HG02840 (cell line): ENCODE results near the gene PICALM.
"Not testable (repeated sequence)": the region's sequence is repeated elsewhere in the genome, so short reads cannot be mapped to it uniquely, and the experiment has no call there.

Experiments used
- ATAC-seq: cut with Tn5 transposase; IDR thresholded peaks from one replicate; pipeline ENCODE4 v1.9.1; 2021; ENCODE audit warnings: mild to moderate bottlenecking, moderate library complexity, moderate number of reproducible peaks; ENCODE audit not compliant: unreplicated experiment, low FRiP score

The PICALM gene, protein sequence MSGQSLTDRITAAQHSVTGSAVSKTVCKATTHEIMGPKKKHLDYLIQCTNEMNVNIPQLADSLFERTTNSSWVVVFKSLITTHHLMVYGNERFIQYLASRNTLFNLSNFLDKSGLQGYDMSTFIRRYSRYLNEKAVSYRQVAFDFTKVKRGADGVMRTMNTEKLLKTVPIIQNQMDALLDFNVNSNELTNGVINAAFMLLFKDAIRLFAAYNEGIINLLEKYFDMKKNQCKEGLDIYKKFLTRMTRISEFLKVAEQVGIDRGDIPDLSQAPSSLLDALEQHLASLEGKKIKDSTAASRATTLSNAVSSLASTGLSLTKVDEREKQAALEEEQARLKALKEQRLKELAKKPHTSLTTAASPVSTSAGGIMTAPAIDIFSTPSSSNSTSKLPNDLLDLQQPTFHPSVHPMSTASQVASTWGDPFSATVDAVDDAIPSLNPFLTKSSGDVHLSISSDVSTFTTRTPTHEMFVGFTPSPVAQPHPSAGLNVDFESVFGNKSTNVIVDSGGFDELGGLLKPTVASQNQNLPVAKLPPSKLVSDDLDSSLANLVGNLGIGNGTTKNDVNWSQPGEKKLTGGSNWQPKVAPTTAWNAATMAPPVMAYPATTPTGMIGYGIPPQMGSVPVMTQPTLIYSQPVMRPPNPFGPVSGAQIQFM

DNA sequence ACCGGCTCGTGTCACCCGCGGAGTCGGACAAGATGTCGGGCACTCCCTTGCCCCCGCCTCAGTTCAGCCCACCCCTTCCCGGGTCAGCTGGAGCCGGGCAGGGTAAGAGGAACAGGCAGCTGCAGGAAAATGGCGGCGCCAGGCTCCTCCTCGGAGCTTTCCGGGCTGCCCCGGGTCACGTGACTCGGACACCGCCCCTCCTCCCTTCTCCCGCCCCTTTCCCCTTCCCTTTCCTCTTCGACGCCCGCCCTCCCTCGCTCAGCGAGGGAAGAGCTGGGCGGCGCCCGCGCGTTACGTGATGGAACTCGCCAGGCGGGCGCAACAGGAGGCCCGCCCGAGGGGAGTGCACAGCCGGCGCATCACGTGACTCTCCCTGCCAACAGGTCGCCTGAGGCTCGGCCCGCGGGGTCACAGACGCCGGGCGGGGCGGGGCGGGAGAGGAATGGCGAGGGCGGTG is at the start of gene PICALM:
Gene PICALM (minus strand): TSS at position 134 of the 457 bp plus-strand sequence. CDS start 304 bp downstream, outside the sequence.
- ATAC-seq = peak; percentile 88

DNA sequence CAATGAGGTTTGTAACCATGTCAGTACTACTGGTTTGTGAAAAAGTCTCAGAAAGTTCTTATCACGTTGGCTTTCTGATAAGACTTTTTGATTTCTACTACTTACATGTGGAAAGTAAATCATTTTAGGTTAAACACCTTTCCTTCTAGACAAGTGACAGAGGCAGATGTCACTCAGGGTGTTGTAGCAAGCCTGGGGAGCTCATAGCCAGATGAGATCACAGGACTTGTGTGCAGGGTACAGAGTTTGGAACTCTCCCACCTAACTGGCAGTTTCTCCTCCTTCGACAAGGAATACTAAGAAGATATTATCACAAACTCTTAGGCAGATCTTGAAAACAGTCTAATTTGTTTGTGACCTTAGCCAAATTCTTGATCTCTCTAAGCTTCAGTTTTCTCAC is 49.4 kb upstream of the PICALM start:
- ATAC-seq = no peak

DNA sequence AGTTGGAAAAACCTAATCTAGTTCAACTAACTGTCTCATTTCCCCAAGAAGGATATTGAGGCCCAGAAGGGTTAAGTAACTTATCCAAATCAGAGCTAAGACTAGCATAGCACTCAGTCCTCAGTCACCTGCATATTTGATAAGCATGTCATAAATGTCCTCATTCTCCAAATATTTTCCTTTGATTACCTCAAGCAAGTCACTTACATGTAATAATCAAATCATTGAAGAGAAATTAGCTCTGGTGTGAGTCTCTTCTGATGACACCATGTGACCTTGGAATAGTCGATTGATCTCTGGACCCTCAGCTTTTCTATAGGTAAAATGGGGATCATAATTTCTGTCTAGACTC is 48.8 kb upstream of the PICALM start:
- ATAC-seq = no peak

DNA sequence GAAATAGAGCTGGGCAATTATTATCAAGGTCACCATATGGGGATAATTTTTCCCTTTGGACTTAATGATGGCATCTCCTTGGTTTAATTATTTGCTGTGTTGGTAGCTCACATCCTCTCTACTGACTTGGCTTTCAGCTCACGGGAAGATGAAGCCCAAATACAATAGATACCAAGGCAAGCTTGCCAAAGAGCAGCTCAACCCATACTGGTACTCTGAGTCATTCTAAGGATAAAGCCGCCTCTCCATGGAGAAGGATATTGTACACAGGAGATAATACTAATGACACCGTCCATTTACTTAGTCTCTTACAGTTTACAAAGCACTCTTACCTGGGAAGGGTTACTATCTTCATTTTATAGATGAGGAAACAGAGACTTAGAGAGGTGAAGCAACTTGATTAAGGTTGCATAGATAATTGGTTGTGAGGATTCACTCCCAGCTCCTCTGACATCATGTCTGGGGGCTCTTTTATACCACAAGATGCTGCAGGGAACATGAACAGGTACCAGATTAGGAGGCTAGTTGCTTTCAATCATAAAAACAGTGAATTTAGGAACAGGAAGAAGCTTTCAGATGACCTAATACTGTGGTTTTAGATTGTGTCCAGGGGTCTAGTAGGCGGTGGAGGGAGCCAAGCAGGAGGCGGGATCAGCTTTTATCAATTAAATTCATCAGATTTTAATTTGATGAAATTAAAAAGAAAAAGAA is 48.3 kb upstream of the PICALM start:
- ATAC-seq = no peak

DNA sequence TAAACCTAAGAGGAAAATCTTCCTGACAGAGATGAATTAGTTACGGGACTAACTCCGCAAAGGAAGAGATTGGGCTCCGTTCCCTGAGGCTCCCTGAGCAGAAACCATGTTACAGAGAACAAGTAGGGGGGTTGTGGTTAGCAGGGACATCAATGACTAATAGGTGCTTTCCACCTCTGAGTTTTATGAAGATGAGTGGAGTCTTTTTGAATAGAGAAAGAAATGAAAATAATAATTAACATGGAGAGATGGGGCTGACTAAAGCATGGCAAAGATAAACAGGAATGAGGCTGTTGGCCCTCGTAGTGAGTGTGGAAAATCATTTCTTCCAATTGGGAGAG is 47.5 kb upstream of the PICALM start:
- peak; percentile 84 for ATAC-seq

DNA sequence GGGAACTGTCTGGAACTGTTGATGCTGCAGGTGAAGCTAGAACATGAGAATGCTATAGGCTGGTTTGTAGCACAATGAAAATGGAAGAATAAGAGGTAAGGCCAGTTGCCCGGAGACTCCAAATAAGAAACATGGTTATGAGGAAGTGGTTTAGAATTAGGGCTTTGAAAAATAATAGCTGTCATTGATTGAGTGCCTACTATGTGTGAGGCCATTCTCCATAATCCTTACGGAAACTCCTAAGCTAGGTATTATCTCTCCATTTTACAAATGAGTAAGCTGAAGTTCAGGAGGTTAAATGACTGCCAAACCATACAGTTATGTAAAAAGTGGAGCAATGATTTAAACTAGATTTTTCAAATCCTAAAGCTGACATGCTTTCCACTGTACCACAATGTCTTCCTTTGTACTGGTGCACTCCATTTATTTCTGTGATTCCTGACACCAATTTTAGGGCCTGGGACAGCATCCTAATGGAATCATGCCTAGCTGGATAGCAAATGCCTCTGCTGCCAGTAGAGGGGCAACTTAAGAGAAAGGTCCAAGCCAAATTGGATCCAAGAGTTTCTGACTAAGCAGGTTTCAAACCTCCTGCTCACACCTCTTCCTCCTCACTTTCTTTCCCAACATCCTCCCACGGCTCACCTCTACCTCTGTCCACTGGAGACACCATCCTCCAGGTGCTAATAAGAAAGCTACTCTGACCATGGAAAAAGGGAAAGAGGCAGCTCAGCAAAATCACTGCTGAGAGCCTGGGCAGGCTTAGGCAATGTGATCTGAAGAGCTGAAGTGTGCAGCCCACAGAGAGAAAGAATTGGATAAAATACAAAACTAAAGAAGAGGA is 46.9 kb upstream of the PICALM start:
- ATAC-seq = peak; percentile 32

DNA sequence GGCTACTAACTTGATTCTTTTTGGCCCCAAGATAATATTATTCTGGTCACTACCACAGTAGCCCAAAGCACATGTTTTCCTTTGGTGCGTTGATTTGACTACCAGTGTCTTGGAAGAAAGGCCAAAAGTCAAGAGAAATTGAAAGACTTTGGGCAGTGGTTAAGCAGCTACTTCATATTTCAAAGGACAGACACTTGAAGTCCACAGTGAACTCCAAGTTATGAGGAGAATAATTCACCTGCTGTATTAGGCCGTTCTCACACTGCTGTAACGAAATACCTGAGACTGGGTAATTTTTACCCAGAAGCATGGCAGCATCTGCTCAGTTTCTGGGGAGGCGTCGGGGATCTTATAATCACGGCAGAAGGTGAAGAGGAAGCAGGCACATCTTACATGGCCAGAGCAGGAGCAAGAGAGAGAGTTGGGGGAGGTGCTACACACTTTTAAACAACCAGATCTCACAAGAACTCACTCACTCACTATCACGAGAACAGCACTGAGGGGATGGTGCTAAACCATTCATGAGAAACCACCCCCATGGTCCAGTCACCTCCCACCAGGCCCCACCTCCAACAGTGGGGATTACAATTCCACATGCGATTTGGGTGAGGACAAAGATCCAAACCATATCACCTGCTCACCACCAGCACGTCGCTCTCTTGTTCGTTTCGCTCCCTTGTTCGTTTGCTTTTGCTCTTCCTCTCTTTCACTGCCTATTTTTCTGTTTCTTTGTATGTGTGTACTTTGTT is 40.2 kb upstream of the PICALM start:
- ATAC-seq = no peak

DNA sequence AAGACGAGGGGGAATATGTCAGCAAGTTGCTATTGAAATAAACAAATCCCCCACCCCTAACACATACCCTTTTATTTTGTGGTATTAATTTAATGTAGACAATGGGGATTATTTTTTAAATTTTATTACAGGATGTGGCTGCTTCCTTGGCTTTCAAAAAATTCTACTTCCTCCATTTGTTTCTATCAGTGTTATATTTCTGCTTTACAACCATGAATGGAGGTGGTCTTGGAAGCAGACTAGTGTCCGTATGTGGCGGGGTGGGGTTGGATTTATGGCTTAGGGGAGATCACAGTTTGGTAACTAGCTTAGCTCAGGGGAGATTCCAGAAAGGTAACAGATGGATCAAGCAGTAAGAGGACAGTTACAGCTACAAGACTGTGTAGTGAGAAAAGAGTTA is 39.3 kb upstream of the PICALM start:
- no peak for ATAC-seq

DNA sequence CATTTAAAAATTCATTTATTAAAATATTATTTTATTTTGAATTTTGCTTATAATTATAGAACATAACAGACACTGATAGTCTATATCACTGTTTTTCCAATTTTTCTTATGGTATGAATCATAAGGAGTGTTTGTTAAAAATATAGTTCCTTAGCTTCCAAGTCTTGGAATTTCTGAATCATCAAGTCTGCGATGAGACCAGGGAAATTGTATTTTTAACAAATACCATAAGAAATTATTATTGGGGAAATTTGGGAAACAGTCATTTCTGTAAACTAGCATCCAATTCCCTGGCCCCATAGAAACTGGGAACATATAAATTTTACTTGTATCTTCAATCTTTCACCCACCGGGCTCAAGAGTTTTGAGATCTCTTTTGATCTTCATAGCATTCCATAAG is 38.0 kb upstream of the PICALM start:
- no peak for ATAC-seq

DNA sequence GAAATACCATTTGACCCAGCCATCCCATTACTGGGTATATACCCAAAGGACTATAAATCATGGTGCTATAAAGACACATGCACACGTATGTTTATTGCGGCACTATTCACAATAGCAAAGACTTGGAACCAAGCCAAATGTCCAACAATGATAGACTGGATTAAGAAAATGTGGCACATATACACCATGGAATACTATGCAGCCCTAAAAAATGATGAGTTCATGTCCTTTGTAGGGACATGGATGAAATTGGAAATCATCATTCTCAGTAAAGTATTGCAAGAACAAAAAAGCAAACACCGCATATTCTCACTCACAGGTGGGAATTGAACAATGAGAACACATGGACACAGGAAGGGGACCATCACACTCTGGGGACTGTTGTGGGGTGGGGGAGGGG is 37.1 kb upstream of the PICALM start:
- ATAC-seq = not testable (repeated sequence)

DNA sequence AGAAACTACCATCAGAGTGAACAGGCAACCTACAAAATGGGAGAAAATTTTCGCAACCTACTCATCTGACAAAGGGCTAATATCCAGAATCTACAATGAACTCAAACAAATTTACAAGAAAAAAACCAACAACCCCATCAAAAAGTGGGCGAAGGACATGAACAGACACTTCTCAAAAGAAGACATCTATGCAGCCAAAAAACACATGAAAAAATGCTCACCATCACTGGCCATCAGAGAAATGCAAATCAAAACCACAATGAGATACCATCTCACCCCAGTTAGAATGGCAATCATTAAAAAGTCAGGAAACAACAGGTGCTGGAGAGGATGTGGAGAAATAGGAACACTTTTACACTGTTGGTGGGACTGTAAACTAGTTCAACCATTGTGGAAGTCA is 36.7 kb upstream of the PICALM start:
- not testable (repeated sequence) for ATAC-seq

DNA sequence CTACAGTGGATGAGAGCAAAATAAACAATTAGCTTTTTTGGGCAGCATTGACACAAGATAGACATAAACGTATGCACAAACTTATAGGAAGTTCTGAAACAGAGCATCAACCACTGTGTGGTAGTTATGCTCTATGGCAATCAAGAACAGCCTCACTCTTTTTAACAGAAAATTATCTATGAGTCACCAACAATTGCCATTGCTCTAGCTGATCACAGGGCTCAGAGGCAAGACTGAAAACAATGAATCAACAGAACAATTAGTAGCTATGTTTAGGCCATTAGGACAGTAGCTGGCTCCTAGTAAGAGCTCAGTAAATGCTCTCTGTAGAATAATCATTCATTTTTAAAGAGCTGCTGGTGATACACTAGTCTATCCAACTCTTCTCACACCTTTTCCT is 34.9 kb upstream of the PICALM start:
- no peak for ATAC-seq

DNA sequence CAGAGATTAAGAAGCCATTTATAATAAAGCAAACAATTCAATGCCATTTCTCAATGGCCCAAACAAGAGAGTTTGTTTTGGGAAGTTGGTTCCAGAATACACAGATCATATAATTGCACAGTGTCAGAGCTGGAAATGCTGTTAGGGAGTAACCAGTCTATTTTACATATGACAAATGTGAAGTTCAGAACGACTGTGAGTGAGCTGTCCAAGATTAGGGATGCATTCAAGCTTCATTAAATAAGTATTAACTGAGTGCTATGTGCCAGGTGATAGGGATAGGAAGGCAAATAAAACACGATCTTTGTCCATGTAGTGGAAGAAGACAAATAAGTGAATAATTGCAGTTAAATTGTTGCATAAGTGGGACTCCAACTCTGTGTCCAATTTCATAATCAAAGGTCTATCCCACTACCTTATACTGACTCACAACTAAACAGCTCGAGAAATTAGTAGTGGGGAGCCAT is 33.1 kb upstream of the PICALM start:
- ATAC-seq = no peak

DNA sequence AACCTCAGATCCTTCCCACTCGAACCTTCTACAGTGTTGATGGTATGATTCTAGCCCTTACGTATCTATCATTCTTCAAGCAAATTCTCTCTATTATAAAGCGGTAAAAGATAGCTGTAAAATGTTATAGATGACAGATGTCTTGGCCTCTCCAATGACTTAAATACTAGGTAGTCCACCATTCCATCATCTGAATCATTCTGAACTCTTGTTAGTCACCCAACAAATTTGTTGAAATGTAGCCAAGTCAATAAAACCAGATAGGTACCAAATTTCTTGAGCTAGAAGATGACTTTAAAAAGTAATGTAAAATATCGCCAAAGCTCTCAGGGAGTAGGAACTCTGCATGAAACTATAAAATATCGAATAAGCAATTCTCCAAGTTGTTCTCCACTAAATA is 32.6 kb upstream of the PICALM start:
- no peak for ATAC-seq

DNA sequence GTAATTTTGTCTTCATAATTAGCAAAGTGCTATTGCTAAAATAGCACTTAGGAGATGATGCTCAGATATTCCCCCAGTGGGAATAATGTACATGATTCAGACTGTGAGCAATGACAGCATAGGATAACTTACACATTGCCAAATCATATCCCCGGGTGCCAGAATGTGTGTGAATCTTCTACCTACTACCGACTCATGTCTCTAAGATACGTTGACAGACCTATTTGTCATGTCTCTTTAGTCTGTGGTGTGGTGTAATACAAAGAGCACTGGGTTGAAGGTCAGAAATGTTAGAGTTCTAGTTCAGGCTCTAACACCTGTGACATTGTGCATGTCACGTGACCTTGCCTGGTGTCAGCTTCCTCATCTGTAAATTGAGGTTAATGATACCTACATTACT is 31.0 kb upstream of the PICALM start:
- ATAC-seq = no peak

DNA sequence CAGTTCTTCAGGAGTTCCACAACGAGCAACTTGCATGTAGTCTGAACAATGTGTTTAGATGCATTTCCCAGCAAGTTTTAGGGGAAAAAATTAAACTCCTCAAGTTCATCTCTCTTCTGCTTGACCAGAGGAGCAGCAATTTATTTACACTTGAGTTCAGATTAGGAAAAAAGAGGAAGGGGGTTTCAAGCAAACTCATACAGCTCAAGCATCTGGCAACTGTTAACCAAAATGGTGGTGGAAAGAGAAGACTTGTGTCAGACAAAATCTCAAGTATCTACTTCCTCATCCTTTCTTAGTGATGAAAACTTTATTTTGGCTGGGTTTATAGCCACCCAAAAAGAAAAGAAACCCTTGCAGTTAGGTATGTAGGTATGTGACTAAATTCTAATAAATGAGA is 29.1 kb upstream of the PICALM start:
- ATAC-seq = no peak

DNA sequence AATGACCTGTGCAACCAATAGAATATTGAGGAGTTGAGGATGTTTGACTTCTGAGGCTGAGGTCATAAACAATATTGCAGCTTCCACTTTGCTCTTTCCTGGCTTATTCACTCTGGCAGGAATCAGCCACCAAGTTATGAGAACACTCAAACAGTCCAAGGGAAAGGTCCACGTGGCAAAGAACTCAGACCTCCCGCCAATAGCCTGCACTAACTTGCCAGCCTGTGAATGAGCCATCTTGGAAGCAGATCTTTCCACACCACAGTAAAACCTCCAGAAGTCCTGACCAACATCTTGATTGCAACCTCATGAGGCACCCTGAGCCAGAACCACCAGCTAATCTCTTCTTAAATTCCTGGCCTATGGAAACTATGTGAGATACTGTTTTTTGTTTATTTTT is 22.7 kb upstream of the PICALM start:
- no peak for ATAC-seq

DNA sequence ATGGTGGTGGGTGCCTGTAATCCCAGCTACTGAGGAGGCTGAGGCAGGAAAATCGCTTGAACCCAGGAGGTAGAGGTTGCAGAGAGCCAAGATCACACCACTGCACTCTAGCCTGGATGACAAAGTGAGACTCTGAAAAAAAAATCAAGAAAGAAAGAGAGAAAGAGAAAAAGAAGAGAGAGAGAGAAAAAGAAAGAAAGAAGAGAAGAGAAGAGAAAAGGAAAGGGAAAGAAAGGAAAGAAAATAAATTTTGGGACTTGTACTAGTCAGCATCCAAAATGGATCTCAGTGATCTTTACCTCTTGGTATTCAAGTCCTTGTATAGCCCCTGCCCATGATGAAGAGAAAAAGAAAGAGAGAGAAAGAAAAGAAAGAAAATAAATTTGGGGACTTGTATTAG is 22.2 kb upstream of the PICALM start:
- no peak for ATAC-seq

DNA sequence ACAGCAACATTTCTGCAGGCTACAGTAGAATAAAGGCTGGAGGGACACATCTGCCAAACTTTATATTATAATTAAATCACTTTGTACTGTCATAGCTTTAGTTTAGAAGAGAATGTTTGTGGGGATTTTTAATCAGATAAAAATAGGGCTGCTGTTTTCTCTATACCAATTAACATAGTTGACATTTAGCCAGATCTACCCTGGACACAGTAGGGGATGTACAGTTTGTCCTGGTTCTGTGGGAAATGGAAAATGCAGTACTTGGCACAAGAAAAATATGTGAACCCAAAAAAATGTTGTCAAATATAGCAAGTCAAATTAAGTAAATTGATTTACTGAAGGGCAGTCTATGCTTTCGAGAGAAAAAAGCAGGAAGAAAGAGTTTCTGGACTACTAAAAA is 20.8 kb upstream of the PICALM start:
- no peak for ATAC-seq

DNA sequence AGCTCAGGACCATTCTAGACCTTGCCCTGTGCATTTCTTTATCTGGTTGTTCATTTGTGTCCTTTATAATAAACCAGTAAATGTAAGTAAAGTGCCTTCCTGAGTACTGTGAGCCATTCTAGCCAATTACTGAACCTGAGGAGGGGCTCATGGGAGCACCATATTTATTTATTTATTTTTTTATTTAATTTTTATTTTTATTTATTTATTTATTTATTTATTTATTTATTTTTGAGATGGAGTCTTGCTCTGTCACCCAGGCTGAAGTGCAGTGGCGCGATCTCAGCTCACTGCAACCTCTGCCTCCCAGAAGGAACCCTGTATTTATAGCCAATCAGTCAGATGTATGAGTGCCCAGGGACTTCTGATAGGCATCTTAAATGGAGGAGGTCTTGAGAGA is 18.8 kb upstream of the PICALM start:
- ATAC-seq = not testable (repeated sequence)
